ENCODE data around the gene FBXW7. TPM values are rescaled to one million over a fixed set of nuclear protein-coding genes. Genes with fewer than 3 reads are reported as not detected.

FBXW7 gene
- total and polyA plus RNA-seq, 2 of the 8 experiments (the other 6 are each of a cell fraction or from before 2014, with no cell fraction given), result 6.0 to 26.7 TPM

GRCh38 chr4:152322656-152323055 lies 213.2 kb downstream of the FBXW7 start:
- H3K9me3 ChIP-seq (ENCODE audit: insufficient read depth in 2 of 2, low read depth in 1 of 2, low read length in 1 of 2), result no peaks in the 10 kb centered on the region
- DNase-seq (ENCODE audit: low read depth in 1 of 2, low spot score in 2 of 2) (no peak), FAIRE-seq (no peak)
- H3K4me2 ChIP-seq (ENCODE audit: insufficient read depth in 1 of 2, low read depth in 2 of 2, low read length in 2 of 2), result no peak overlapping the region
- no peak overlapping the region for H3K23ac ChIP-seq (ENCODE audit: insufficient read length)
- no peak overlapping the region for H2AFZ ChIP-seq (ENCODE audit: low read length)
- H3K4me3 ChIP-seq (ENCODE audit: extremely low read depth in 1 of 4, insufficient read depth in 2 of 4, low read depth in 3 of 4, low read length in 4 of 4), result no peak overlapping the region
- WGBS, 2 experiments (ENCODE audit: extremely low coverage in 1 of 2, insufficient coverage in 1 of 2, insufficient read length in 1 of 2, insufficient replicate concordance in 2 of 2, low coverage in 1 of 2, low lambda C conversion rate in 2 of 2, missing lambda C conversion rate in 1 of 2), result 92% methylated on average over 6 of the region's 6 CpGs; no CpG with 5 or more reads in 1 of the 2 experiments
- no peaks in the 10 kb centered on the region for H3K23me2 ChIP-seq (ENCODE audit: low read depth, low read length)
- H4K8ac ChIP-seq (ENCODE audit: extremely low read depth, insufficient read depth, low read length), result no peak overlapping the region
- no peak overlapping the region for H3K18ac ChIP-seq (ENCODE audit: extremely low read depth, low read length)
- no peak overlapping the region for H3K14ac ChIP-seq (ENCODE audit: insufficient read length)
- H2BK12ac ChIP-seq (ENCODE audit: low read depth, low read length), result no peak overlapping the region
- H2BK120ac ChIP-seq (replicated peaks; ENCODE audit: low read depth, low read length), result no peak overlapping the region
- H3K4me1 ChIP-seq (replicated peaks in 1 of 4; ENCODE audit: control insufficient read depth in 3 of 4, insufficient read depth in 4 of 4, low read length in 3 of 4), result 0 out of 7 replicates have a peak, but pooled peaks cover 0 to 3% (median 0%) of the 10 kb centered on the region in 4 experiments
- POLR2A ChIA-PET (ENCODE audit: partially characterized antibody), result no interaction called here
- H2BK5ac ChIP-seq (ENCODE audit: low read depth, low read length), result no peak overlapping the region
- H3K56ac ChIP-seq (replicated peaks; ENCODE audit: insufficient read length, low read depth, low read length), result no peak overlapping the region
- H4K91ac ChIP-seq (replicated peaks; ENCODE audit: insufficient read length, low read length), result no peak overlapping the region
- H3K79me2 ChIP-seq (ENCODE audit: control insufficient read depth in 1 of 2, insufficient read depth in 2 of 2, low read length in 2 of 2), result no peaks in the 10 kb centered on the region
- no peak overlapping the region for H3K9ac ChIP-seq (replicated peaks in 1 of 4; ENCODE audit: extremely low read depth in 1 of 4, low read depth in 3 of 4, low read length in 3 of 4)
- peaks cover 0 to 8% (median 0%) of the 10 kb centered on the region in 4 experiments; a peak in 1 of 8 replicates for H3K36me3 ChIP-seq (ENCODE audit: control insufficient read depth in 2 of 4, insufficient read depth in 4 of 4, low read length in 3 of 4)
- H3K4ac ChIP-seq (replicated peaks; ENCODE audit: insufficient read length, low read depth, low read length), result no peak overlapping the region
- H3K79me1 ChIP-seq (ENCODE audit: low read depth, low read length), result no peaks in the 10 kb centered on the region
- CTCF ChIA-PET (ENCODE audit: partially characterized antibody), result interaction anchor here (0.6 to 0.7 kb wide), 5 partner anchors 63 to 1015 kb away, joined by 3 to 5 read pairs (median 3); no protein-coding TSS in a partner anchor
- no peak overlapping the region for H3K27ac ChIP-seq (ENCODE audit: low read depth, low read length)
- H2AK5ac ChIP-seq (ENCODE audit: low read depth, low read length), result no peak overlapping the region
- H2BK20ac ChIP-seq (ENCODE audit: low read length), result no peak overlapping the region
- no peak overlapping the region for H2BK15ac ChIP-seq (ENCODE audit: low read length)
- H4K5ac ChIP-seq (ENCODE audit: insufficient read length, low read depth, low read length), result no peak overlapping the region
- H4K20me1 ChIP-seq (replicated peaks in 1 of 2; ENCODE audit: control insufficient read depth in 1 of 2, insufficient read depth in 2 of 2, low read length in 2 of 2), result no peaks in the 10 kb centered on the region
- H3K27me3 ChIP-seq (replicated peaks in 1 of 4; ENCODE audit: control insufficient read depth in 3 of 4, extremely low read depth in 1 of 4, insufficient read depth in 3 of 4, low read length in 3 of 4), result peaks cover 0 to 1% (median 0%) of the 10 kb centered on the region in 4 experiments; a peak in 1 of 7 replicates
- TF ChIP-seq TBP (IDR thresholded peaks at IDR 0.05; ENCODE audit: low read depth, low read length) (no peak), CHD2 (IDR thresholded peaks at IDR 0.05; ENCODE audit: low read length) (no peak), MAX (IDR thresholded peaks at IDR 0.05) (no peak), RXRA (IDR thresholded peaks at IDR 0.05; ENCODE audit: insufficient read depth, low read depth, low read length) (no peak), SIRT6 (IDR thresholded peaks at IDR 0.05; ENCODE audit: low read length) (no peak), RNF2 (IDR thresholded peaks at IDR 0.05; ENCODE audit: borderline replicate concordance, low read depth, low read length, missing control alignments, poor library complexity, severe bottlenecking) (no peak), RBBP5 (IDR thresholded peaks at IDR 0.05; ENCODE audit: borderline replicate concordance, low read depth, low read length) (no peak), PHF8 (conservative IDR thresholded peaks at IDR 0.05; ENCODE audit: low read depth, low read length) (no peak), CBX5 (IDR thresholded peaks at IDR 0.05; ENCODE audit: low read depth, low read length) (no peak), SIX5 (IDR thresholded peaks at IDR 0.05; ENCODE audit: low read depth, low read length) (no peak), GABPA (IDR thresholded peaks at IDR 0.05; ENCODE audit: borderline replicate concordance, insufficient read depth, low read length) (no peak), SAP30 (IDR thresholded peaks at IDR 0.05; ENCODE audit: insufficient read depth, insufficient replicate concordance, low read length) (no peak)
